Measurements from ENCODE around the gene DCLK1. TPM values are rescaled to one million over a fixed set of nuclear protein-coding genes. Genes with fewer than 3 reads are reported as not detected.

DCLK1 gene
- total RNA-seq, 1 donor from 2014 or later = 7.9 TPM

DNA sequence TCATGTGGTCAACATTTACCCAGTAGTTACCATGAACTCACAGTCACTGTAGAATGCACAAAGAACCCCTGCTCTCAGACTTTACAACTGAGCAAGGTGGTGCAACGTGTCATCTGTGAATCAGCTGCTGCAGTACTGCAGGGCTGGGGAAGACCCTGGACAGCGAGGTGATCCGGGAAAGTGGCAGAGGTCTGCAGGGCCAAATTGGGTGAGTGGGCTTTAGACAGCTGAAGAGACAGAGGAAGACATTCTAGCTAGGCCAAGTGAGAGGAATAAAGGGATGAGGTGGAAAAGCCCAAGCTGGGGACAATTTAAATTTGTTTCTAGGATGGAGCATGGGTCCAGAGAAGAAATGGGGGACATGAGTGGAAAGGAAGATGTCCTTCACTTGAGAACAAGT is 270.5 kb downstream of the DCLK1 start:
- DNase-seq (ENCODE audit: low spot score) = no peak
- TF ChIP-seq, protein P1, sequence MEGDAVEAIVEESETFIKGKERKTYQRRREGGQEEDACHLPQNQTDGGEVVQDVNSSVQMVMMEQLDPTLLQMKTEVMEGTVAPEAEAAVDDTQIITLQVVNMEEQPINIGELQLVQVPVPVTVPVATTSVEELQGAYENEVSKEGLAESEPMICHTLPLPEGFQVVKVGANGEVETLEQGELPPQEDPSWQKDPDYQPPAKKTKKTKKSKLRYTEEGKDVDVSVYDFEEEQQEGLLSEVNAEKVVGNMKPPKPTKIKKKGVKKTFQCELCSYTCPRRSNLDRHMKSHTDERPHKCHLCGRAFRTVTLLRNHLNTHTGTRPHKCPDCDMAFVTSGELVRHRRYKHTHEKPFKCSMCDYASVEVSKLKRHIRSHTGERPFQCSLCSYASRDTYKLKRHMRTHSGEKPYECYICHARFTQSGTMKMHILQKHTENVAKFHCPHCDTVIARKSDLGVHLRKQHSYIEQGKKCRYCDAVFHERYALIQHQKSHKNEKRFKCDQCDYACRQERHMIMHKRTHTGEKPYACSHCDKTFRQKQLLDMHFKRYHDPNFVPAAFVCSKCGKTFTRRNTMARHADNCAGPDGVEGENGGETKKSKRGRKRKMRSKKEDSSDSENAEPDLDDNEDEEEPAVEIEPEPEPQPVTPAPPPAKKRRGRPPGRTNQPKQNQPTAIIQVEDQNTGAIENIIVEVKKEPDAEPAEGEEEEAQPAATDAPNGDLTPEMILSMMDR (IDR thresholded peaks at IDR 0.05) = no peak
- H3K36me3 Mint-ChIP-seq (ENCODE audit: low read depth) = no peaks in the 10 kb centered on the region
- peaks cover 47% of the 10 kb centered on the region for H3K4me1 Mint-ChIP-seq (ENCODE audit: low read depth)
- no peak overlapping the region for H3K27ac Mint-ChIP-seq (ENCODE audit: unreplicated experiment)
- no peaks in the 10 kb centered on the region for H3K27me3 Mint-ChIP-seq (ENCODE audit: low read depth)
- no peak overlapping the region for H3K4me3 Mint-ChIP-seq (ENCODE audit: unreplicated experiment)
- no peaks in the 10 kb centered on the region for H3K9me3 Mint-ChIP-seq (ENCODE audit: low read depth)

DNA sequence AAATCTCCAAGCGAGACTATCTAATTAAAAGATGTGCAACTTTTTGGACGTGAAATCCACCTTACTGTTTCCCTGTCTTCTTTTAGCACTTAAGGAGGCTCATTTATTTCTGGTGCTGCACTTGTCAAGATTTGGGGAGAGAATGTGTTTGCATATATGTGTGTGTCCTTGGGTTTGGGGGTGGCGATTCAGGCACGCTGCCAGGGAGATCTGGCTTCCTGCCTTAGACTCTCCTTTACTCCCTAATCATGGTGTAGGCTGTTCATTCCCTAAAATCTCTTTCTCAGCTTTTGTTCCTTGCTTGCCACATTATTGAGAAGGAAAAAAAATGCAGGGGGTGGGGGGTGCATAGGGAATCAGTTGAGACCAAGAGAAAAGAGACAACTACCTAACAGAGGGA is 271.2 kb downstream of the DCLK1 start:
- Mint-ChIP-seq H3K27ac (ENCODE audit: unreplicated experiment) (no peak overlapping the region), H3K36me3 (ENCODE audit: low read depth) (no peaks in the 10 kb centered on the region), H3K9me3 (ENCODE audit: low read depth) (no peaks in the 10 kb centered on the region), H3K4me1 (ENCODE audit: low read depth) (peaks cover 48% of the 10 kb centered on the region), H3K27me3 (ENCODE audit: low read depth) (no peaks in the 10 kb centered on the region), H3K4me3 (ENCODE audit: unreplicated experiment) (no peak overlapping the region)
- TF ChIP-seq, protein P1 (IDR thresholded peaks at IDR 0.05) = no peak
- no peak for DNase-seq (ENCODE audit: low spot score)

DNA sequence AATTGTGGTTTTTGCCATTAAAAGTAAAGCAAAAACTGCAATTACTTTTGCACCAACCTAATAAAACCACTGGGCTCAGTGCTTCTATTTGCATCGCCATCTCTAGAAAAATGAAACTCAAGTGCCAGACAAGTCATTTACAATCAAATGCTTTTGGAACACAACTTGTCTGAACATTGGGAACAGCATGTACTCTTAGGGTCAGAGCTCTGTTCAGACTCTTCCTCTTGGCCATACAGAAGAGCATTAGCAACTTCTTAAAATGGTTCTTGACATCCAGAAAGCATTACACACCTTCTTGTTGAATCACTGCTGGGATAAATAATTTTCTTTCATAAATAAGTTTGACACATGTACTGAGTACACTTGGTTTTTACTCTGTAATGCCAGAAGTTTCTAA is 272.5 kb downstream of the DCLK1 start:
- Mint-ChIP-seq H3K4me3 (ENCODE audit: unreplicated experiment) (no peak overlapping the region), H3K4me1 (ENCODE audit: low read depth) (peaks cover 55% of the 10 kb centered on the region), H3K36me3 (ENCODE audit: low read depth) (no peaks in the 10 kb centered on the region), H3K27me3 (ENCODE audit: low read depth) (no peaks in the 10 kb centered on the region), H3K9me3 (ENCODE audit: low read depth) (no peaks in the 10 kb centered on the region), H3K27ac (ENCODE audit: unreplicated experiment) (peak overlapping the region; percentile 6)
- DNase-seq (ENCODE audit: low spot score) = no peak
- TF ChIP-seq, protein P1 (IDR thresholded peaks at IDR 0.05) = no peak

DNA sequence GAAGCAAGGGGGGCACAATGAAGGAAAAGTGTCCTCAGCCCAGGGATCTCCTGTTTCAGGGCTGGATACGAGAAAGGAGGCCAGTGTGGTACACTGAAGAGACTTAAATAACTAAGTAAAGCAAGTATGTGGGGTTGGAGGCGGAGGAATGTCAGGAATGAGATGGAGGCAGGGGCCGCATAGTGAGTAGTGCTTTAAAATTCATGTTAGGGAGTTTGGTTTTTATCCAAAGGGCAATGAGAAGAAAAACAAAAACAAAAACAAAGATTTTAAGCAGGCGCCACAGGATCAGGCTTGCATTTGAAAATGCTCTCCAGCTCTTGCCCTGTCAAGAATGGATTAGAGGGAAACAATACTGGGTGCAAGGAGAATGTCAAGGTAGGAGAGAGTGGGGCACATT is 273.4 kb downstream of the DCLK1 start:
- H3K27ac Mint-ChIP-seq (ENCODE audit: unreplicated experiment) = peak overlapping the region; percentile 81
- H3K4me1 Mint-ChIP-seq (ENCODE audit: low read depth) = peaks cover 51% of the 10 kb centered on the region
- no peak for DNase-seq (ENCODE audit: low spot score)
- no peaks in the 10 kb centered on the region for H3K36me3 Mint-ChIP-seq (ENCODE audit: low read depth)
- no peak overlapping the region for H3K4me3 Mint-ChIP-seq (ENCODE audit: unreplicated experiment)
- no peaks in the 10 kb centered on the region for H3K9me3 Mint-ChIP-seq (ENCODE audit: low read depth)
- TF ChIP-seq, protein P1 (IDR thresholded peaks at IDR 0.05) = no peak
- no peaks in the 10 kb centered on the region for H3K27me3 Mint-ChIP-seq (ENCODE audit: low read depth)

DNA sequence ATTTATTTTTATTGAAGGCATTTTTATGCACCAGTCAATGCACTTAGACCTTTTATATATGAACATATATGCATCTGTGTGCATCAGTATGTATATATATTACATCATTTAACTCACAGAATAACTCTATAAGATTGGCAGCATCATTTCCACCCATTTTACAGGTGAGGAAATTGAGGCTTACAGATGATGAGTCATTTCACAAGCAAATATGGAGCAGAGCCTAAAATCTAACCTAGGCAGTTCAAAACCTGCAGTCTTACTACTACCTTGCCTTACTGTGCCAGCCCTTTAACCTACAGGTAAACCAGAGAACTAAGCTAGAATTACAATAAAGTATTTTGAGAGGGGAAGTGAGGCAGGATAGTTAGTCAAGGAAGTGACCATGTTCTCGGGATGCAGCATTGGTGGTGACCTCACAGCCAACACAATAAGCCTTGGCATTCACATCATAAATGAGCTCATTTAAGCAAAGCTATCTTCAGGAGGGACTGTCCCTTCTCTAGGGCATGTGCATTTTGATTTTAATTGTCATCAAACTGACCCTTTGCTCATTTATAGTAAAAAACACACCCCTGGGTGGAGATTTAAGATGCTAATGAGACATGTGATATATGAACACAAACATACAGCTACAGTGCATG is 274.3 kb downstream of the DCLK1 start:
- H3K4me3 Mint-ChIP-seq (ENCODE audit: unreplicated experiment) = no peak overlapping the region
- H3K4me1 Mint-ChIP-seq (ENCODE audit: low read depth) = peaks cover 54% of the 10 kb centered on the region
- TF ChIP-seq, protein P1 (IDR thresholded peaks at IDR 0.05) = no peak
- no peaks in the 10 kb centered on the region for H3K36me3 Mint-ChIP-seq (ENCODE audit: low read depth)
- H3K27me3 Mint-ChIP-seq (ENCODE audit: low read depth) = no peaks in the 10 kb centered on the region
- no peak overlapping the region for H3K27ac Mint-ChIP-seq (ENCODE audit: unreplicated experiment)
- DNase-seq (ENCODE audit: low spot score) = no peak
- H3K9me3 Mint-ChIP-seq (ENCODE audit: low read depth) = no peaks in the 10 kb centered on the region
